DND-41 (cell line): ENCODE data around the gene CCDC174.

Source experiments
- EZH2 ChIP-seq: IDR thresholded peaks from 3 replicates; pipeline ENCODE4 v1.6.1; 2012; ENCODE audit warnings: borderline replicate concordance, low read depth, mild to moderate bottlenecking, moderate library complexity, low read length, inconsistent platforms; ENCODE audit not compliant: severe bottlenecking
- TF ChIP-seq, protein P1 (sequence below): IDR thresholded peaks from 2 replicates; pipeline ENCODE4 v1.5.1; 2012; ENCODE audit warnings: borderline replicate concordance, low read length, moderate library complexity, mild to moderate bottlenecking; ENCODE audit not compliant: poor library complexity, severe bottlenecking; ENCODE audit errors: extremely low read depth

DNA sequence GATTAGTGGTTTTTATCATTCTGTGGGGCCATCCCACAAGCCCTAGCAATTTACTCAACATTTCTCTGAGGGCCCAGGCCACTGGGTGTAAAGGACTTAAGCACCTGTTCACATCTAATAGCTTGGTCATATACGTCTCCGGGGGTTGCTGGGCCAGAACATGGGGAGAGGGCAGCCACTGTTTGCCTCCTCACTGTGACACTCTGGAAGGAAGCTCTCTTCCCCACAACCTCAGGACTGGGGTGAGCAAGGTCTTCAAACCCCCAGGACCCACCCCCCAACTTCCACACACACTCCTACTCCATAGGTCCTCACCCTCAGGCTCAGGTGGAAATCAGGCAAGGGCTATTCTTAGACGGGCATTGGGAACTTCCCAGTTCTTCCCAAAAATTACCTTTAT, 52.2 kb downstream of the CCDC174 start:
- TF ChIP-seq, protein P1, sequence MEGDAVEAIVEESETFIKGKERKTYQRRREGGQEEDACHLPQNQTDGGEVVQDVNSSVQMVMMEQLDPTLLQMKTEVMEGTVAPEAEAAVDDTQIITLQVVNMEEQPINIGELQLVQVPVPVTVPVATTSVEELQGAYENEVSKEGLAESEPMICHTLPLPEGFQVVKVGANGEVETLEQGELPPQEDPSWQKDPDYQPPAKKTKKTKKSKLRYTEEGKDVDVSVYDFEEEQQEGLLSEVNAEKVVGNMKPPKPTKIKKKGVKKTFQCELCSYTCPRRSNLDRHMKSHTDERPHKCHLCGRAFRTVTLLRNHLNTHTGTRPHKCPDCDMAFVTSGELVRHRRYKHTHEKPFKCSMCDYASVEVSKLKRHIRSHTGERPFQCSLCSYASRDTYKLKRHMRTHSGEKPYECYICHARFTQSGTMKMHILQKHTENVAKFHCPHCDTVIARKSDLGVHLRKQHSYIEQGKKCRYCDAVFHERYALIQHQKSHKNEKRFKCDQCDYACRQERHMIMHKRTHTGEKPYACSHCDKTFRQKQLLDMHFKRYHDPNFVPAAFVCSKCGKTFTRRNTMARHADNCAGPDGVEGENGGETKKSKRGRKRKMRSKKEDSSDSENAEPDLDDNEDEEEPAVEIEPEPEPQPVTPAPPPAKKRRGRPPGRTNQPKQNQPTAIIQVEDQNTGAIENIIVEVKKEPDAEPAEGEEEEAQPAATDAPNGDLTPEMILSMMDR, result no peak
- TF ChIP-seq EZH2, result no peak
